IMR-90 (cell line): ENCODE data around the gene ASS1.

Source experiments
- BHLHE40 ChIP-seq: fragments of 150-350 bp; IDR thresholded peaks from 2 replicates; pipeline ENCODE4 v1.6.1; 2016; ENCODE audit warnings: mild to moderate bottlenecking, low read depth, low read length
- CEBPB ChIP-seq: IDR thresholded peaks from 2 replicates; pipeline ENCODE4 v1.6.1; 2012; ENCODE audit warnings: low read depth, low read length, improper control_type of control experiment
- CHD1 ChIP-seq: IDR thresholded peaks from 2 replicates; pipeline ENCODE4 v1.6.1; 2012; ENCODE audit warnings: low read depth, low read length, improper control_type of control experiment
- CTCF ChIP-seq: conservative IDR thresholded peaks from 2 replicates; pipeline ENCODE4 v1.5.1; 2012; ENCODE audit warnings: mild to moderate bottlenecking, low read depth, low read length, improper control_type of control experiment
- ELK1 ChIP-seq: fragments of 150-350 bp; IDR thresholded peaks from 2 replicates; pipeline ENCODE4 v1.6.1; 2016; ENCODE audit warnings: low read depth, mild to moderate bottlenecking, low read length, moderate library complexity, borderline replicate concordance
- MXI1 ChIP-seq: IDR thresholded peaks from 2 replicates; pipeline ENCODE4 v1.6.1; 2012; ENCODE audit warnings: low read depth, mild to moderate bottlenecking, low read length, moderate library complexity, borderline replicate concordance
- NFE2L2 ChIP-seq: fragments of 150-350 bp; IDR thresholded peaks from 2 replicates; pipeline ENCODE4 v1.6.1; 2016; ENCODE audit warnings: low read depth, mild to moderate bottlenecking, low read length
- POLR2A ChIP-seq: IDR thresholded peaks from 2 replicates; pipeline ENCODE4 v1.6.1; 2012; ENCODE audit warnings: mild to moderate bottlenecking, low read depth, low read length
- RAD21 ChIP-seq: IDR thresholded peaks from 2 replicates; pipeline ENCODE4 v1.6.1; 2012; ENCODE audit warnings: low read length, improper control_type of control experiment
- RFX5 ChIP-seq: IDR thresholded peaks from 2 replicates; pipeline ENCODE4 v1.8.0; 2012; ENCODE audit warnings: low read depth, mild to moderate bottlenecking, low read length, moderate library complexity
- SMC3 ChIP-seq: fragments of 150-350 bp; IDR thresholded peaks from 2 replicates; pipeline ENCODE4 v1.6.1; 2016; ENCODE audit warnings: low read depth, mild to moderate bottlenecking, antibody characterized with exemption, low read length, moderate library complexity
- TF ChIP-seq, protein P1 (sequence below): fragments of 150-350 bp; IDR thresholded peaks from 2 replicates; pipeline ENCODE4 v1.6.1; 2017; ENCODE audit warnings: mild to moderate bottlenecking, antibody characterized with exemption, low read length, low read depth

DNA sequence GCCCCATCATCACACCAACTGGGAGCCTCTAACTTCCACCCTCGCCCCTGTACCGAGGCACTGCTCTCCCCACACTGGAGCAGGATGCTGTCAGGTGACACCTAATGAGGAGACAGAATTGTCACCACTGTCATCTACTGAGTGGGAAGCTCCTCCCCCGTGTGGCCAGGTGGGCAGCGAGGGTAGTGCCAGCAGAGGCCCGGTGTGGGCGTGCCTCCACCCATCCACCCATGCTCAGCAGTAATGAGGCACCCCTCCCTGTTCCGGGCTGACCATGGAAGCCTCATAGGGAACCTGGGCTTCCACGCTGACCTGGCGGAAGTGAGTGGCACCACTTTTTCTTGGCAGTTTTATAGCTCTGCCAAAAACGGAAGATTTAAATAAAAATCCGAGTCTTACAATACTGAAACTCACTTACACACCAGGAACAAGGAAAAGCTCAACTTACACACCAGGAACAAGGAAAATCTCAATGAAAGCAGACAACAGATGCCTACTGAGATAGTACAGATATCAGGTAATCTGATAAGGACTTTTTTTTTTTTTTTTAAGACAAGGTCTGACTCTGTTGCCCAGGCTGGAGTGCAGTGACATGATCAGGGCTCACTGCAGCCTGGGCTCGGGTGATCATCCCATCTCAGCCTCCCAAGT is 30.6 kb upstream of the ASS1 start:
- TF ChIP-seq CTCF, result no peak
- no peak for TF ChIP-seq ELK1
- TF ChIP-seq SMC3, result no peak
- no peak for TF ChIP-seq POLR2A
- no peak for TF ChIP-seq RAD21
- TF ChIP-seq, protein P1, sequence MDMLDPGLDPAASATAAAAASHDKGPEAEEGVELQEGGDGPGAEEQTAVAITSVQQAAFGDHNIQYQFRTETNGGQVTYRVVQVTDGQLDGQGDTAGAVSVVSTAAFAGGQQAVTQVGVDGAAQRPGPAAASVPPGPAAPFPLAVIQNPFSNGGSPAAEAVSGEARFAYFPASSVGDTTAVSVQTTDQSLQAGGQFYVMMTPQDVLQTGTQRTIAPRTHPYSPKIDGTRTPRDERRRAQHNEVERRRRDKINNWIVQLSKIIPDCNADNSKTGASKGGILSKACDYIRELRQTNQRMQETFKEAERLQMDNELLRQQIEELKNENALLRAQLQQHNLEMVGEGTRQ, result no peak
- TF ChIP-seq NFE2L2, result no peak
- no peak for TF ChIP-seq CEBPB
- no peak for TF ChIP-seq BHLHE40
- TF ChIP-seq MXI1, result no peak
- no peak for TF ChIP-seq RFX5
- TF ChIP-seq CHD1, result no peak
